ENCODE data around the gene CLNK. TPM values are rescaled to one million over a fixed set of nuclear protein-coding genes. Genes with fewer than 3 reads are reported as not detected.

Gene CLNK
- total and polyA plus RNA-seq, 2 of the 13 experiments (the other 11 are each of a cell fraction or from before 2014, with no cell fraction given), result not detected

DNA sequence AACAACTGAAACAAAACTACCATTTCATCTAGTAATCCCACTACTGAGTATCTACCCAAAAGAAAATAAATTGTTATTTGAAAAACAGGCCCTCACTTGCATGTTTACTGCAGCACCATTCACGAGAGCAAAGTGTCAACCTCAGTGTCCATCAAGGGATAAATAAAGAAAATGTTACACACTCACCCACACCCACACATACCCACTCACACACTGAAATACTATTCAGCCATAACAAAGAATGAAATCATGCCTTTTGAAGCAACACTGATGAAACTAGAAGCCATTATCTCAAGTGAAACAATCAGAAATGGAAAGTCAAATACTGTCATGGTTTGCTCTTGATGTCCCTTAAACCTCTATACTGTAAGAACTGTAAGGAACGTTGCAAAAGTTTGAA, 44.8 kb upstream of the CLNK start:
- H3K27me3 ChIP-seq (ENCODE audit: control insufficient read depth in 1 of 2, insufficient read depth in 2 of 2, low read length in 2 of 2), result peaks cover 0 to 4% of the 10 kb centered on the region in 2 experiments; a peak in 1 of 5 replicates
- no peak for TF ChIP-seq ZNF850 (CRISPR knock-in tag; conservative IDR thresholded peaks at IDR 0.05)
- no peak for TF ChIP-seq ZNF24 (IDR thresholded peaks at IDR 0.05)
- TF ChIP-seq, protein P1, sequence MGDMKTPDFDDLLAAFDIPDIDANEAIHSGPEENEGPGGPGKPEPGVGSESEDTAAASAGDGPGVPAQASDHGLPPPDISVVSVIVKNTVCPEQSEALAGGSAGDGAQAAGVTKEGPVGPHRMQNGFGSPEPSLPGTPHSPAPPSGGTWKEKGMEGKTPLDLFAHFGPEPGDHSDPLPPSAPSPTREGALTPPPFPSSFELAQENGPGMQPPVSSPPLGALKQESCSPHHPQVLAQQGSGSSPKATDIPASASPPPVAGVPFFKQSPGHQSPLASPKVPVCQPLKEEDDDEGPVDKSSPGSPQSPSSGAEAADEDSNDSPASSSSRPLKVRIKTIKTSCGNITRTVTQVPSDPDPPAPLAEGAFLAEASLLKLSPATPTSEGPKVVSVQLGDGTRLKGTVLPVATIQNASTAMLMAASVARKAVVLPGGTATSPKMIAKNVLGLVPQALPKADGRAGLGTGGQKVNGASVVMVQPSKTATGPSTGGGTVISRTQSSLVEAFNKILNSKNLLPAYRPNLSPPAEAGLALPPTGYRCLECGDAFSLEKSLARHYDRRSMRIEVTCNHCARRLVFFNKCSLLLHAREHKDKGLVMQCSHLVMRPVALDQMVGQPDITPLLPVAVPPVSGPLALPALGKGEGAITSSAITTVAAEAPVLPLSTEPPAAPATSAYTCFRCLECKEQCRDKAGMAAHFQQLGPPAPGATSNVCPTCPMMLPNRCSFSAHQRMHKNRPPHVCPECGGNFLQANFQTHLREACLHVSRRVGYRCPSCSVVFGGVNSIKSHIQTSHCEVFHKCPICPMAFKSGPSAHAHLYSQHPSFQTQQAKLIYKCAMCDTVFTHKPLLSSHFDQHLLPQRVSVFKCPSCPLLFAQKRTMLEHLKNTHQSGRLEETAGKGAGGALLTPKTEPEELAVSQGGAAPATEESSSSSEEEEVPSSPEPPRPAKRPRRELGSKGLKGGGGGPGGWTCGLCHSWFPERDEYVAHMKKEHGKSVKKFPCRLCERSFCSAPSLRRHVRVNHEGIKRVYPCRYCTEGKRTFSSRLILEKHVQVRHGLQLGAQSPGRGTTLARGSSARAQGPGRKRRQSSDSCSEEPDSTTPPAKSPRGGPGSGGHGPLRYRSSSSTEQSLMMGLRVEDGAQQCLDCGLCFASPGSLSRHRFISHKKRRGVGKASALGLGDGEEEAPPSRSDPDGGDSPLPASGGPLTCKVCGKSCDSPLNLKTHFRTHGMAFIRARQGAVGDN (CRISPR knock-in tag; IDR thresholded peaks at IDR 0.05), result no peak
- TF ChIP-seq EHMT2 (IDR thresholded peaks at IDR 0.05; ENCODE audit: borderline replicate concordance, low read depth, low read length), result no peak
- TF ChIP-seq ZFP36 (IDR thresholded peaks at IDR 0.05; ENCODE audit: borderline replicate concordance, low read depth, low read length, partially characterized antibody), result no peak
- TF ChIP-seq KIAA2018 (CRISPR knock-in tag; IDR thresholded peaks at IDR 0.05; ENCODE audit: borderline replicate concordance), result no peak
- no peak for TF ChIP-seq IKZF4 (CRISPR knock-in tag; IDR thresholded peaks at IDR 0.05; ENCODE audit: borderline replicate concordance, low read depth, not compliant biosample characterization)
- no peak for TF ChIP-seq ZNF547 (CRISPR knock-in tag; IDR thresholded peaks at IDR 0.05)
- TF ChIP-seq NCOR1 (IDR thresholded peaks at IDR 0.05; ENCODE audit: borderline replicate concordance, low read length), result no peak
- TF ChIP-seq HDAC2 (CRISPR knock-in tag; IDR thresholded peaks at IDR 0.05), result no peak
- no peak for TF ChIP-seq PBX3 (CRISPR knock-in tag; IDR thresholded peaks at IDR 0.05; ENCODE audit: borderline replicate concordance)

More for the DNA sequence above, 44.8 kb upstream of the CLNK start:
- Histone ChIP-seq H3K9ac (ENCODE audit: insufficient read depth, low read depth, low read length) (no peak overlapping the region), H3K4me1 (ENCODE audit: insufficient read depth, low read length) (no peaks in the 10 kb centered on the region), H3K9me3 (ENCODE audit: low read length) (no peaks in the 10 kb centered on the region), H3K36me3 (replicated peaks in 1 of 2; ENCODE audit: control insufficient read depth in 1 of 2, insufficient read depth in 2 of 2, low read length in 2 of 2) (no peaks in the 10 kb centered on the region), H4K20me1 (ENCODE audit: insufficient read depth, low read length) (no peaks in the 10 kb centered on the region), H3K4me2 (ENCODE audit: low read depth, low read length) (no peak overlapping the region), H3K79me2 (ENCODE audit: insufficient read depth, low read length) (no peaks in the 10 kb centered on the region), H3K27ac (ENCODE audit: extremely low read length, insufficient read depth, low read length) (no peak overlapping the region), H2AFZ (ENCODE audit: low read length) (no peak overlapping the region), H3K4me3 (replicated peaks in 1 of 3; ENCODE audit: insufficient read depth in 1 of 3, low read depth in 2 of 3, low read length in 3 of 3) (no peak overlapping the region)
- FAIRE-seq (no peak), DNase-seq (ENCODE audit: low spot score) (no peak), ATAC-seq (no peak)
- POLR2A ChIA-PET, result no interaction called here
- BruUV-seq (replicated peaks), result no TSS peak
- intact Hi-C loops (cut with micrococcal nuclease; ENCODE audit: unreplicated experiment) (no loop called here), in situ Hi-C loops (cut with HindIII; ENCODE audit: extremely low pct_ligation_motif_present, low pct_unique_long_range_greater_than_20kb) (no loop called here)
- WGBS (ENCODE audit: low lambda C conversion rate), result 2% methylated on average over 2 of the region's 2 CpGs
- CTCF ChIA-PET (ENCODE audit: low intra/inter-chr PET ratio, low total read pairs), result no interaction called here
